GM21717 (cell line): ENCODE measurements around the gene GPX1.
A peak's percentile ranks its signal among the peaks of the same experiment; 100 is the strongest.
"Not testable (repeated sequence)": the region's sequence is repeated elsewhere in the genome, so short reads cannot be mapped to it uniquely, and the experiment has no call there.

Experiments
- ATAC-seq: cut with Tn5 transposase; IDR thresholded peaks from one replicate; pipeline ENCODE4 v1.9.1; 2021; ENCODE audit warnings: mild to moderate bottlenecking, moderate library complexity; ENCODE audit not compliant: unreplicated experiment

Gene GPX1

GRCh38 chr3:49358217-49358883 is at the start of gene GPX1:
TSS of gene GPX1 (minus strand) at chr3:49358353. CDS start at chr3:49358278, 75 bp downstream.
- ATAC-seq, result peak; percentile 77

- ATAC-seq, result no peak
These were observed 48.7 kb upstream of the GPX1 start for GRCh38 chr3:49406571-49407565.

GRCh38 chr3:49405570-49405969 is 47.4 kb upstream of the GPX1 start:
- not testable (repeated sequence) for ATAC-seq

- ATAC-seq, result no peak
These were observed 45.7 kb upstream of the GPX1 start for GRCh38 chr3:49403891-49404290.

GRCh38 chr3:49401766-49402165 is 43.6 kb upstream of the GPX1 start:
- no peak for ATAC-seq

- ATAC-seq, result no peak
These were observed 41.3 kb upstream of the GPX1 start for GRCh38 chr3:49399461-49399860.

GRCh38 chr3:49397470-49397869 is 39.3 kb upstream of the GPX1 start:
- no peak for ATAC-seq

- not testable (repeated sequence) for ATAC-seq
These were observed 33.2 kb upstream of the GPX1 start for GRCh38 chr3:49391310-49391709.

- ATAC-seq, result no peak
These were observed 31.1 kb upstream of the GPX1 start for GRCh38 chr3:49389297-49389696.

GRCh38 chr3:49388289-49388820 is 30.2 kb upstream of the GPX1 start:
- ATAC-seq, result no peak

- no peak for ATAC-seq
These were observed 29.6 kb upstream of the GPX1 start for GRCh38 chr3:49387721-49388120.

- ATAC-seq, result no peak
These were observed 28.1 kb upstream of the GPX1 start for GRCh38 chr3:49386056-49386756.

GRCh38 chr3:49385617-49386016 is 27.5 kb upstream of the GPX1 start:
- no peak for ATAC-seq

GRCh38 chr3:49383387-49383786 is 25.2 kb upstream of the GPX1 start:
- ATAC-seq, result no peak

- no peak for ATAC-seq
These were observed 20.2 kb upstream of the GPX1 start for GRCh38 chr3:49378249-49378895.

- ATAC-seq, result no peak
These were observed 19.3 kb upstream of the GPX1 start for GRCh38 chr3:49377483-49377882.

- no peak for ATAC-seq
These were observed 13.8 kb upstream of the GPX1 start for GRCh38 chr3:49371946-49372345.

GRCh38 chr3:49370585-49371290 is 12.6 kb upstream of the GPX1 start:
- no peak for ATAC-seq

- ATAC-seq, result no peak
These were observed 4.4 kb upstream of the GPX1 start for GRCh38 chr3:49362561-49362960.

GRCh38 chr3:49359623-49360022 is 1.5 kb upstream of the GPX1 start:
- ATAC-seq, result no peak
